ENCODE results near the gene SPTB. TPM values are rescaled to one million over a fixed set of nuclear protein-coding genes. Genes with fewer than 3 reads are reported as not detected.

SPTB gene
- polyA plus RNA-seq, 1 donor (not counting 4 experiments of a cell fraction or from before 2014, with no cell fraction given): not detected

GRCh38 chr14:64778104-64778754, 101.5 kb downstream of the SPTB start:
- H3K27me3 ChIP-seq (ENCODE audit: control insufficient read depth, extremely low read depth, insufficient read depth, low read length): peaks cover 4% of the 10 kb centered on the region
- dilution Hi-C loops (cut with MboI; ENCODE audit: extremely low pct_ligation_motif_present, low sequenced_read_pairs): no loop called here
- H3K9ac ChIP-seq (ENCODE audit: control insufficient read depth, extremely low read depth, insufficient read depth, low read length): no peak overlapping the region

GRCh38 chr14:64777461-64777860, 102.2 kb downstream of the SPTB start:
- FAIRE-seq: no peak

More at GRCh38 chr14:64778104-64778754, 101.5 kb downstream of the SPTB start:
- Histone ChIP-seq H3K79me2 (ENCODE audit: control insufficient read depth, insufficient read depth, low read length) (no peaks in the 10 kb centered on the region), H3K4me3 (ENCODE audit: control insufficient read depth in 2 of 3, extremely low read depth in 1 of 3, insufficient read depth in 2 of 3, low read depth in 1 of 3, low read length in 3 of 3) (no peak overlapping the region), H4K20me1 (ENCODE audit: control insufficient read depth, extremely low read depth, insufficient read depth, low read length) (no peaks in the 10 kb centered on the region), H3K9me3 (ENCODE audit: control insufficient read depth, low read depth, low read length) (no peaks in the 10 kb centered on the region), H2AFZ (ENCODE audit: control insufficient read depth, low read length) (no peak overlapping the region), H3K36me3 (ENCODE audit: control insufficient read depth in 2 of 2, extremely low read depth in 1 of 2, insufficient read depth in 2 of 2, low read length in 2 of 2) (no peaks in the 10 kb centered on the region), H3K9me1 (ENCODE audit: control insufficient read depth, extremely low read depth, insufficient read depth, low read length) (no peaks in the 10 kb centered on the region), H3K27ac (ENCODE audit: control insufficient read depth, insufficient read depth, low read length) (no peak overlapping the region), H3K4me1 (ENCODE audit: control insufficient read depth, extremely low read depth, insufficient read depth, low read length) (no peaks in the 10 kb centered on the region), H3K4me2 (ENCODE audit: control insufficient read depth, extremely low read depth, insufficient read depth, low read depth, low read length) (no peak overlapping the region)
- FAIRE-seq: no peak
- DNase-seq (ENCODE audit: low read depth, low spot score): no peak
- TF ChIP-seq EZH2 (IDR thresholded peaks at IDR 0.05; ENCODE audit: low read length) (no peak), CTCF (optimal IDR thresholded peaks at IDR 0.05 in 1 of 3, IDR thresholded peaks at IDR 0.05 in 1 of 3, conservative IDR thresholded peaks at IDR 0.05 in 1 of 3; ENCODE audit: extremely low read depth in 1 of 3, insufficient read depth in 2 of 3, low read length in 3 of 3) (no peak)

More at GRCh38 chr14:64777461-64777860, 102.2 kb downstream of the SPTB start:
- no peak overlapping the region for H3K9ac ChIP-seq (ENCODE audit: control insufficient read depth, extremely low read depth, insufficient read depth, low read length)
- no peak overlapping the region for H2AFZ ChIP-seq (ENCODE audit: control insufficient read depth, low read length)
- DNase-seq (ENCODE audit: low read depth, low spot score): no peak
- no peaks in the 10 kb centered on the region for H3K9me1 ChIP-seq (ENCODE audit: control insufficient read depth, extremely low read depth, insufficient read depth, low read length)
- no peak overlapping the region for H3K4me3 ChIP-seq (ENCODE audit: control insufficient read depth in 2 of 3, extremely low read depth in 1 of 3, insufficient read depth in 2 of 3, low read depth in 1 of 3, low read length in 3 of 3)
- no peaks in the 10 kb centered on the region for H3K4me1 ChIP-seq (ENCODE audit: control insufficient read depth, extremely low read depth, insufficient read depth, low read length)
- no peaks in the 10 kb centered on the region for H3K9me3 ChIP-seq (ENCODE audit: control insufficient read depth, low read depth, low read length)
- no peak overlapping the region for H3K4me2 ChIP-seq (ENCODE audit: control insufficient read depth, extremely low read depth, insufficient read depth, low read depth, low read length)
- H3K36me3 ChIP-seq (ENCODE audit: control insufficient read depth in 2 of 2, extremely low read depth in 1 of 2, insufficient read depth in 2 of 2, low read length in 2 of 2): no peaks in the 10 kb centered on the region
- no peaks in the 10 kb centered on the region for H4K20me1 ChIP-seq (ENCODE audit: control insufficient read depth, extremely low read depth, insufficient read depth, low read length)
- no peak for TF ChIP-seq EZH2 (IDR thresholded peaks at IDR 0.05; ENCODE audit: low read length)
- TF ChIP-seq CTCF (optimal IDR thresholded peaks at IDR 0.05 in 1 of 3, IDR thresholded peaks at IDR 0.05 in 1 of 3, conservative IDR thresholded peaks at IDR 0.05 in 1 of 3; ENCODE audit: extremely low read depth in 1 of 3, insufficient read depth in 2 of 3, low read length in 3 of 3): no peak
- no peaks in the 10 kb centered on the region for H3K79me2 ChIP-seq (ENCODE audit: control insufficient read depth, insufficient read depth, low read length)
- H3K27ac ChIP-seq (ENCODE audit: control insufficient read depth, insufficient read depth, low read length): no peak overlapping the region
- H3K27me3 ChIP-seq (ENCODE audit: control insufficient read depth, extremely low read depth, insufficient read depth, low read length): peaks cover 4% of the 10 kb centered on the region
- dilution Hi-C loops (cut with MboI; ENCODE audit: extremely low pct_ligation_motif_present, low sequenced_read_pairs): no loop called here

All from keratinocyte (primary cell).